ENCODE results near the gene NDRG4. TPM values are rescaled to one million over a fixed set of nuclear protein-coding genes. Genes with fewer than 3 reads are reported as not detected.

NDRG4 gene
- total RNA-seq, 6 experiments from 2014 or later: 0.76 to 2.9 (median 2.1) TPM

- WGBS (ENCODE audit: insufficient coverage, low coverage, low lambda C conversion rate, missing lambda C conversion rate): 58% methylated on average over 6 of the region's 20 CpGs
- intact Hi-C loops (cut with DNase I): no loop called here
- no peak for ATAC-seq
- peak in 1 of 3 donors; percentile 44 for DNase-seq
- no peak overlapping the region for H3K4me3 ChIP-seq
- no peaks in the 10 kb centered on the region for H3K9me3 ChIP-seq
- no peak for TF ChIP-seq CTCF (IDR thresholded peaks at IDR 0.05)
- TF ChIP-seq POLR2A (IDR thresholded peaks at IDR 0.05): no peak
- H3K27ac ChIP-seq: no peak overlapping the region
- H3K36me3 ChIP-seq: no peaks in the 10 kb centered on the region
- H3K4me1 ChIP-seq: no peaks in the 10 kb centered on the region
- H3K27me3 ChIP-seq: no peaks in the 10 kb centered on the region
These were observed 6.6 kb downstream of the NDRG4 start for GRCh38 chr16:58506241-58507194.

GRCh38 chr16:58507195-58507962 lies 7.4 kb downstream of the NDRG4 start:
- H3K4me3 ChIP-seq: no peak overlapping the region
- no peaks in the 10 kb centered on the region for H3K9me3 ChIP-seq
- H3K36me3 ChIP-seq: no peaks in the 10 kb centered on the region
- intact Hi-C loops (cut with DNase I): no loop called here
- no peaks in the 10 kb centered on the region for H3K27me3 ChIP-seq
- ATAC-seq: peak; percentile 20 to 43 (median 30)
- no peak overlapping the region for H3K27ac ChIP-seq
- no peak for TF ChIP-seq POLR2A (IDR thresholded peaks at IDR 0.05)
- TF ChIP-seq CTCF (IDR thresholded peaks at IDR 0.05): no peak
- DNase-seq: peak in 1 of 3 donors; percentile 55
- H3K4me1 ChIP-seq: no peaks in the 10 kb centered on the region
- 25% methylated on average over 4 of the region's 15 CpGs for WGBS (ENCODE audit: insufficient coverage, low coverage, low lambda C conversion rate, missing lambda C conversion rate)

DNA sequence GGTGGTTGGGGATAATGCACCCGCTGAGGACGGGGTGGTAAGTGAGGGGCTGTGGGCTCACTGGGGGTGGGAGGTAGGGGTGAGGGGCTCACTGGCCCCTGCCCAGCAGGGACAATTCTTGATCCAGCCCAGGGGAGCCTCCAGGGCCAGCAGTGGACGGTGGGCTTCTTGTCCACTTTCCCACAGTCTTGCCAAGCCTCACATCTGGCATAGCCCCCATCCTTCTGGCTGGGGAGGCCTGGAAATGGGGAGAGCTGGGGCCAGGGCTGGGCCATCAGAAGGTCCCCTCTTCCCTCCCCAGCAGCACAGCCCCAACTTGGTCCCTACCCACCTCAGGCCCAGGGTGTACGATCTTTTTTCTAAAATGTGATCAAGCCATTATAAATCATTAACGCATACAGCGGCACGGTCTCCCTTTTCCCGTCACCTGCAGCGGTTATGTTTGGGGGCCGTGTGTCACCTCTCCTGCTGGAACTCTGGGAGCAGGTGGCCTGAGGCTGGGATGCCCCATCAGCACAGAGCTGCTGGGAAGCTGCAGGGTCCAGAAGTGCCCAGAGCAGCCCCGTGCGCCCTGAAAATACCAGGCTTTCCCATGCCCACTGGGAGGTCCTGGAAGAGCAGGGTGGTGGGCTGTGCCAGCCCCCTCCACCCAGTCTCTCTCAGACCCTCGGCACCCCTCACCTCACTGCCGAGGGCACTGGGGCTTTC lies 8.2 kb downstream of the NDRG4 start:
- DNase-seq (no peak), ATAC-seq (no peak)
- Histone ChIP-seq H3K27me3 (no peaks in the 10 kb centered on the region), H3K9me3 (no peaks in the 10 kb centered on the region), H3K4me1 (no peaks in the 10 kb centered on the region), H3K36me3 (no peaks in the 10 kb centered on the region), H3K4me3 (no peak overlapping the region), H3K27ac (no peak overlapping the region)
- TF ChIP-seq POLR2A (IDR thresholded peaks at IDR 0.05) (no peak), CTCF (IDR thresholded peaks at IDR 0.05) (no peak)
- 39% methylated on average over 8 of the region's 14 CpGs for WGBS (ENCODE audit: insufficient coverage, low coverage, low lambda C conversion rate, missing lambda C conversion rate)
- intact Hi-C loops (cut with DNase I): no loop called here

GRCh38 chr16:58508671-58509251 lies 8.8 kb downstream of the NDRG4 start:
- no peak overlapping the region for H3K27ac ChIP-seq
- intact Hi-C loops (cut with DNase I): no loop called here
- no peak overlapping the region for H3K4me3 ChIP-seq
- DNase-seq: peak in 1 of 3 donors; percentile 36
- H3K4me1 ChIP-seq: no peaks in the 10 kb centered on the region
- TF ChIP-seq CTCF (IDR thresholded peaks at IDR 0.05) (no peak), POLR2A (IDR thresholded peaks at IDR 0.05) (no peak)
- H3K36me3 ChIP-seq: no peaks in the 10 kb centered on the region
- WGBS (ENCODE audit: insufficient coverage, low coverage, low lambda C conversion rate, missing lambda C conversion rate): no CpG with 5 or more reads among the region's 5 CpGs
- ATAC-seq: no peak
- H3K27me3 ChIP-seq: no peaks in the 10 kb centered on the region
- H3K9me3 ChIP-seq: no peaks in the 10 kb centered on the region
